Uterus (tissue), 2 donors: Measurements from ENCODE around the gene EVA1A.

Source experiments
- POLR2A ChIP-seq, 2 donors: fragments of 450-650 bp; IDR thresholded peaks; one replicate each; pipeline ENCODE4 v1.6.1; 2016; ENCODE audit warnings: antibody characterized with exemption in 2 of 2, mild to moderate bottlenecking in 1 of 2, moderate library complexity in 1 of 2
- TF ChIP-seq, protein P1 (sequence below), 4 experiments: fragments of 200-600 bp in 2 of 4; fragments of 450-650 bp in 2 of 4; sonication (generic) in 2 of 4; IDR thresholded peaks; one replicate each; pipeline ENCODE4 v1.5.1; 2016 to 2019; ENCODE audit warnings: antibody characterized with exemption in 4 of 4, mild to moderate bottlenecking in 2 of 4, moderate library complexity in 1 of 4

DNA sequence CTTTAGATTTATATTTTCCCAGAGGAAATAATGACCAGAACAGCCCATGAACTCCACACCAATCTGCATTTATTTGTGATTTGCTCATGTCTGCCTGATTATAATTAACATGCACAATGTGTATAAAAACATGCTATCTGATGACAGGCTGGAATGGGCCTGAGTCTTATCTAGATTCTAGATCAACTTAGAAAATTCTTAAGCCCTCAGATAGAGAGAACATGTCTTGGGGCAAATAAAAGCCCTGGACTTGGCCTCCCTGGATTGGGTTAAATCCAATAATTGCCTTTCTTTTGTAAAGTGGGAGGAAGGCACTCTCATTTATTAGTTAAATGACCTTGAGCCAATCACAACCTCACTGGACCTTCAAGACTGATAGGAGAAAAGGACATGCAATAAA lies 61.8 kb downstream of the EVA1A start:
- no peak for TF ChIP-seq POLR2A (IDR thresholded peaks at IDR 0.05)
- TF ChIP-seq, protein P1, sequence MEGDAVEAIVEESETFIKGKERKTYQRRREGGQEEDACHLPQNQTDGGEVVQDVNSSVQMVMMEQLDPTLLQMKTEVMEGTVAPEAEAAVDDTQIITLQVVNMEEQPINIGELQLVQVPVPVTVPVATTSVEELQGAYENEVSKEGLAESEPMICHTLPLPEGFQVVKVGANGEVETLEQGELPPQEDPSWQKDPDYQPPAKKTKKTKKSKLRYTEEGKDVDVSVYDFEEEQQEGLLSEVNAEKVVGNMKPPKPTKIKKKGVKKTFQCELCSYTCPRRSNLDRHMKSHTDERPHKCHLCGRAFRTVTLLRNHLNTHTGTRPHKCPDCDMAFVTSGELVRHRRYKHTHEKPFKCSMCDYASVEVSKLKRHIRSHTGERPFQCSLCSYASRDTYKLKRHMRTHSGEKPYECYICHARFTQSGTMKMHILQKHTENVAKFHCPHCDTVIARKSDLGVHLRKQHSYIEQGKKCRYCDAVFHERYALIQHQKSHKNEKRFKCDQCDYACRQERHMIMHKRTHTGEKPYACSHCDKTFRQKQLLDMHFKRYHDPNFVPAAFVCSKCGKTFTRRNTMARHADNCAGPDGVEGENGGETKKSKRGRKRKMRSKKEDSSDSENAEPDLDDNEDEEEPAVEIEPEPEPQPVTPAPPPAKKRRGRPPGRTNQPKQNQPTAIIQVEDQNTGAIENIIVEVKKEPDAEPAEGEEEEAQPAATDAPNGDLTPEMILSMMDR (IDR thresholded peaks at IDR 0.05) = no peak
